ENCODE data around the gene DAPL1. TPM values are rescaled to one million over a fixed set of nuclear protein-coding genes. Genes with fewer than 3 reads are reported as not detected.

DAPL1 gene
- total and polyA plus RNA-seq, 4 experiments from 2014 or later = not detected

DNA sequence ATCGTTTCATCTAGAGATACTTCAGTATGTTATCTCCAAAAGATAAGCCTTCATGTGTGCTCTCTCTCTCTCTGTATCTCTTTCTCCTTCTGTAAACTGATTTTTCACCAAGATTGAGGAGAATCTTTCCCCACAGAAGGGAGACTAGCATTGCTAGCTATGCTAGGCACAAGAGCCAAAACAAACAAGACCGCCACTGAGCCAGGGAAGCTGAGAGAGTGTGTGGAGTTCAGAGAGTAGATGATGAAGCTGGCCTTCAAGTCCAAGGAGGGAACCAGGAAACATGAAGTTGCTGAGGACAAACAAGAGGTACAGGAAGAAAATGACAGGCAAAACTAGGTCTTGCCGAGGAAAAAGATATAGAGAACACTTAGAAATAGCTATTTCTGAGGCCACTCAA lies 23.4 kb downstream of the DAPL1 start:
- peaks cover 0 to 3% (median 0%) of the 10 kb centered on the region in 8 donors for H3K9me3 Mint-ChIP-seq
- no peak overlapping the region for H3K4me3 Mint-ChIP-seq
- no peaks in the 10 kb centered on the region for H3K9me3 ChIP-seq (ENCODE audit: control insufficient read depth in 1 of 2, low read length in 2 of 2)
- peaks cover 5% of the 10 kb centered on the region in 2 donors for H3K27me3 Mint-ChIP-seq
- no peak for DNase-seq
- no peaks in the 10 kb centered on the region for H3K27me3 ChIP-seq (ENCODE audit: insufficient read depth, low read length)
- no peaks in the 10 kb centered on the region for H3K36me3 Mint-ChIP-seq
- H3K4me3 ChIP-seq (ENCODE audit: low read length in 2 of 2) = no peak overlapping the region
- H3K27ac ChIP-seq (ENCODE audit: low read depth, low read length) = no peak overlapping the region
- H3K4me1 Mint-ChIP-seq = no peaks in the 10 kb centered on the region
- intact Hi-C loops (cut with micrococcal nuclease) = no loop called here
- H3K27ac Mint-ChIP-seq = no peak overlapping the region
- ChIA-PET CTCF (ENCODE audit: partially characterized antibody) (no interaction called here), POLR2A (ENCODE audit: partially characterized antibody) (no interaction called here)
- no peaks in the 10 kb centered on the region for H3K4me1 ChIP-seq (ENCODE audit: insufficient read depth, low read length)
- H3K36me3 ChIP-seq (ENCODE audit: insufficient read depth, low read length) = no peaks in the 10 kb centered on the region

GRCh38 chr2:158822193-158822592 lies 27.1 kb downstream of the DAPL1 start:
- Histone ChIP-seq H3K36me3 (ENCODE audit: insufficient read depth, low read length) (no peaks in the 10 kb centered on the region), H3K27me3 (ENCODE audit: insufficient read depth, low read length) (no peaks in the 10 kb centered on the region), H3K9me3 (ENCODE audit: control insufficient read depth in 1 of 2, low read length in 2 of 2) (no peaks in the 10 kb centered on the region), H3K4me3 (ENCODE audit: low read length in 2 of 2) (no peak overlapping the region), H3K4me1 (ENCODE audit: insufficient read depth, low read length) (no peaks in the 10 kb centered on the region), H3K27ac (ENCODE audit: low read depth, low read length) (no peak overlapping the region)
- Mint-ChIP-seq H3K27me3 (peaks cover 5 to 6% of the 10 kb centered on the region in 2 donors), H3K27ac (no peak overlapping the region), H3K4me1 (no peaks in the 10 kb centered on the region), H3K36me3 (no peaks in the 10 kb centered on the region), H3K9me3 (peaks cover 0 to 3% (median 0%) of the 10 kb centered on the region in 8 donors), H3K4me3 (no peak overlapping the region)
- POLR2A ChIA-PET (ENCODE audit: partially characterized antibody) = no interaction called here
- intact Hi-C loops (cut with micrococcal nuclease) = no loop called here
- CTCF ChIA-PET (ENCODE audit: partially characterized antibody) = no interaction called here
- DNase-seq = no peak

DNA sequence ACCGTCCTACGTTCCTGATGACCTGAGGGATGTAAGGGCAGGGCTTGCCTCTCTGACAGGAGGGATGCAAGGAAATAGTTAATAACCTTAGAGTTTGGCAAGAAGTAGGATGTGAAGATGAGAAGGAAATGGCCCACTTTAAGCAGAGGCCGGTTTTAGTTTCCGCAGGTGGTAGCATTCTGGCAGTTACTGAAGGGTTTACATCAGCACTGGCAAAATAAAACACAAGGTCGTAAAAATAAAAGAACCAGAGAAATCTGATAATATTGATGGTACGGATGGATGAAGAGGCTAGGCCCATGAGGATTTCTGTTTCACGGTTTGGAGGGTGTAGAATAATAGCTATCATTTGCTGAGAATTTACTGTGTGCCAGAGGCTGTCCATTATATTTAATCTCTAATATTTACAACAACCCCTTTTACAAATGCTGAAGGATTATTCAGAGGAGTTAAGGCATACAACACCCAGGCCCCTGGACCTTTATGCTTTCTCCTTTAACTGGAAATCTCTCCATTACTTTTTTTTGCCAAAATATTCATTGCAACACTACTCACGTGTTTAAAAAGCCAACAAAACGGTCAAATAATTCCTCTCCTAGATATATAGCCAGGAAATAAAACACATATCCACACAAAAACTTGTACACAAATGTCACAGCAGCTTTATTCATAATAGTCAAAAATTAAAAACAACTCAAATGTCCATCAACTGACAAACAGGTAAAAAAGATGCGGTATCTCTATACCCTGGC lies 28.5 kb downstream of the DAPL1 start:
- H3K27ac ChIP-seq (ENCODE audit: low read depth, low read length) = no peak overlapping the region
- Mint-ChIP-seq H3K27me3 (peaks cover 3% of the 10 kb centered on the region in 2 donors), H3K4me3 (no peak overlapping the region), H3K4me1 (no peaks in the 10 kb centered on the region), H3K9me3 (no peaks in the 10 kb centered on the region), H3K36me3 (no peaks in the 10 kb centered on the region), H3K27ac (no peak overlapping the region)
- ChIA-PET POLR2A (ENCODE audit: partially characterized antibody) (no interaction called here), CTCF (ENCODE audit: partially characterized antibody) (no interaction called here)
- intact Hi-C loops (cut with micrococcal nuclease) = no loop called here
- DNase-seq = no peak
- no peaks in the 10 kb centered on the region for H3K36me3 ChIP-seq (ENCODE audit: insufficient read depth, low read length)
- no peaks in the 10 kb centered on the region for H3K27me3 ChIP-seq (ENCODE audit: insufficient read depth, low read length)
- no peak overlapping the region for H3K4me3 ChIP-seq (ENCODE audit: low read length in 2 of 2)
- no peaks in the 10 kb centered on the region for H3K9me3 ChIP-seq (ENCODE audit: control insufficient read depth in 1 of 2, low read length in 2 of 2)
- no peaks in the 10 kb centered on the region for H3K4me1 ChIP-seq (ENCODE audit: insufficient read depth, low read length)

DNA sequence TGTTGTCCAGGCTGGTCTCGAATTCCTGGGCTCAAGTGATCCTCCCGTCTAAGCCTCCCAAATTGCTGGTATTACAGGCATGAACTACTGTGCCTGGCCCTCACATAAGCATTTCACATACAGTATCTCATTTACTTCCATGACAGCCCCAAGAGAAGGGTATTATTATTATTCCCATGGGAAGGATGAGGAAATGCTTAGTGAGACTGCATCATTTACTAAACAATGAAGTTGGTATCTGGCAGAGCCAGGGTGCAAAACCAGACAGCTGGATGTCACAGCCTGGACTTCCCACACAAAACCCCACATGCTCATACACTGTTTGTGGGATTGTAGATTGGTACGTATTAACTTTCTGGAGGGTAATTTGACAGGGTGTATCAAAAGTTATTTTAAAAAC lies 29.9 kb downstream of the DAPL1 start:
- Mint-ChIP-seq H3K36me3 (no peaks in the 10 kb centered on the region), H3K4me3 (no peak overlapping the region)

GRCh38 chr2:158826965-158827364 lies 31.8 kb downstream of the DAPL1 start:
- H3K27ac Mint-ChIP-seq = no peak overlapping the region
- ChIA-PET POLR2A (ENCODE audit: partially characterized antibody) (no interaction called here), CTCF (ENCODE audit: partially characterized antibody) (no interaction called here)
- no peaks in the 10 kb centered on the region for H3K4me1 Mint-ChIP-seq
- H3K27ac ChIP-seq (ENCODE audit: low read depth, low read length) = no peak overlapping the region
- H3K9me3 Mint-ChIP-seq = peaks cover 0 to 3% (median 0%) of the 10 kb centered on the region in 8 donors
- H3K4me1 ChIP-seq (ENCODE audit: insufficient read depth, low read length) = no peaks in the 10 kb centered on the region
- H3K4me3 Mint-ChIP-seq = no peak overlapping the region
- DNase-seq = no peak
- no peaks in the 10 kb centered on the region for H3K36me3 Mint-ChIP-seq
- no peak overlapping the region for H3K4me3 ChIP-seq (ENCODE audit: low read length in 2 of 2)
- no peaks in the 10 kb centered on the region for H3K36me3 ChIP-seq (ENCODE audit: insufficient read depth, low read length)
- H3K27me3 ChIP-seq (ENCODE audit: insufficient read depth, low read length) = no peaks in the 10 kb centered on the region
- H3K9me3 ChIP-seq (ENCODE audit: control insufficient read depth in 1 of 2, low read length in 2 of 2) = no peaks in the 10 kb centered on the region
- intact Hi-C loops (cut with micrococcal nuclease) = no loop called here
- peaks cover 3 to 5% of the 10 kb centered on the region in 2 donors for H3K27me3 Mint-ChIP-seq

More for the DNA sequence above, 29.9 kb downstream of the DAPL1 start:
- Mint-ChIP-seq H3K9me3 (peaks cover 0 to 3% (median 0%) of the 10 kb centered on the region in 8 donors), H3K4me1 (no peaks in the 10 kb centered on the region), H3K27ac (no peak overlapping the region), H3K27me3 (peaks cover 3 to 5% of the 10 kb centered on the region in 2 donors)
- Histone ChIP-seq H3K4me1 (ENCODE audit: insufficient read depth, low read length) (no peaks in the 10 kb centered on the region), H3K4me3 (ENCODE audit: low read length in 2 of 2) (no peak overlapping the region), H3K9me3 (ENCODE audit: control insufficient read depth in 1 of 2, low read length in 2 of 2) (no peaks in the 10 kb centered on the region), H3K27ac (ENCODE audit: low read depth, low read length) (no peak overlapping the region), H3K27me3 (ENCODE audit: insufficient read depth, low read length) (no peaks in the 10 kb centered on the region), H3K36me3 (ENCODE audit: insufficient read depth, low read length) (no peaks in the 10 kb centered on the region)
- intact Hi-C loops (cut with micrococcal nuclease) = no loop called here
- CTCF ChIA-PET (ENCODE audit: partially characterized antibody) = no interaction called here
- POLR2A ChIA-PET (ENCODE audit: partially characterized antibody) = no interaction called here
- DNase-seq = no peak

- H3K4me3 ChIP-seq (ENCODE audit: low read length in 2 of 2) = no peak overlapping the region
- H3K9me3 ChIP-seq (ENCODE audit: control insufficient read depth in 1 of 2, low read length in 2 of 2) = no peaks in the 10 kb centered on the region
- Mint-ChIP-seq H3K9me3 (peaks cover 0 to 3% (median 0%) of the 10 kb centered on the region in 8 donors), H3K4me1 (no peaks in the 10 kb centered on the region), H3K36me3 (no peaks in the 10 kb centered on the region), H3K27me3 (peaks cover 3 to 5% of the 10 kb centered on the region in 2 donors), H3K27ac (no peak overlapping the region), H3K4me3 (no peak overlapping the region)
- DNase-seq = no peak
- ChIA-PET POLR2A (ENCODE audit: partially characterized antibody) (no interaction called here), CTCF (ENCODE audit: partially characterized antibody) (no interaction called here)
- no peaks in the 10 kb centered on the region for H3K27me3 ChIP-seq (ENCODE audit: insufficient read depth, low read length)
- no peaks in the 10 kb centered on the region for H3K36me3 ChIP-seq (ENCODE audit: insufficient read depth, low read length)
- intact Hi-C loops (cut with micrococcal nuclease) = no loop called here
- H3K4me1 ChIP-seq (ENCODE audit: insufficient read depth, low read length) = no peaks in the 10 kb centered on the region
- H3K27ac ChIP-seq (ENCODE audit: low read depth, low read length) = no peak overlapping the region
Measured at GRCh38 chr2:158828378-158829164, 33.5 kb downstream of the DAPL1 start.

DNA sequence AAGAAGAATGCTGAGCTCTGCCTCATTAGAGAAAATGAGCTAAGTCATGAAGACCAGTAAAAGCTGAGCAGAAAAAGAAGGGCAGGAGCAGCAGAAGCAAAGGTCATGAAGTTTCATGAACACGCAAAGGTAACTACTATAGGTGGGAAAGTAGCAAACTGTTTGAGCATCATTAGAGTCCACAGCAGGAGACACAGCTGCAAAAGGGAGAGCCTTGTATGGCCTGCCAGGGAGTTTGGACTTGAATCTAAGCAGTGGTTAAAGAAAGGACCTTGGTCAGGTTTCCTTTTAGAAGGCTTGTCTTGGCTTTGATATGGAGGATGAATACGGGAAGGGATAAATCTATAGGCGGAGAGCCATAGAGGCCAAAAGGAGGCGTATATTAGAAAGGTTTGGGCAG lies 34.0 kb downstream of the DAPL1 start:
- Mint-ChIP-seq H3K27ac (no peak overlapping the region), H3K4me1 (no peaks in the 10 kb centered on the region), H3K36me3 (no peaks in the 10 kb centered on the region), H3K4me3 (no peak overlapping the region), H3K9me3 (peaks cover 0 to 3% (median 0%) of the 10 kb centered on the region in 8 donors), H3K27me3 (peaks cover 3 to 5% of the 10 kb centered on the region in 2 donors)
- H3K27me3 ChIP-seq (ENCODE audit: insufficient read depth, low read length) = no peaks in the 10 kb centered on the region
- H3K9me3 ChIP-seq (ENCODE audit: control insufficient read depth in 1 of 2, low read length in 2 of 2) = no peaks in the 10 kb centered on the region
- intact Hi-C loops (cut with micrococcal nuclease) = no loop called here
- H3K27ac ChIP-seq (ENCODE audit: low read depth, low read length) = no peak overlapping the region
- no peak overlapping the region for H3K4me3 ChIP-seq (ENCODE audit: low read length in 2 of 2)
- DNase-seq = no peak
- no peaks in the 10 kb centered on the region for H3K4me1 ChIP-seq (ENCODE audit: insufficient read depth, low read length)
- ChIA-PET POLR2A (ENCODE audit: partially characterized antibody) (no interaction called here), CTCF (ENCODE audit: partially characterized antibody) (no interaction called here)
- H3K36me3 ChIP-seq (ENCODE audit: insufficient read depth, low read length) = no peaks in the 10 kb centered on the region

Measured in CD4-positive, alpha-beta memory T cell (primary cell).